ENCODE results near the gene KRTAP10-10. TPM values are rescaled to one million over a fixed set of nuclear protein-coding genes. Genes with fewer than 3 reads are reported as not detected.

Gene KRTAP10-10
- total and polyA plus RNA-seq, 9 of the 15 experiments (the other 6 are each of a cell fraction or from before 2014, with no cell fraction given), result not detected

GRCh38 chr21:44677881-44678280, 40.7 kb downstream of the KRTAP10-10 start (continued):
- TF ChIP-seq ZNF518B (CRISPR knock-in tag; IDR thresholded peaks at IDR 0.05) (no peak), ZNF280A (IDR thresholded peaks at IDR 0.05; ENCODE audit: low read depth, partially characterized antibody) (no peak), ZC3H8 (IDR thresholded peaks at IDR 0.05) (no peak), CREB3L1 (IDR thresholded peaks at IDR 0.05; ENCODE audit: borderline replicate concordance, low read depth) (no peak), PTRF (tag; IDR thresholded peaks at IDR 0.05) (no peak), CHAMP1 (IDR thresholded peaks at IDR 0.05) (no peak), TOE1 (IDR thresholded peaks at IDR 0.05; ENCODE audit: borderline replicate concordance) (no peak), TOE1 (CRISPR knock-in tag; IDR thresholded peaks at IDR 0.05; ENCODE audit: borderline replicate concordance, low read depth) (no peak)

Data from K562 (cell line).